T-helper 2 cell treated with Interferon-gamma antibody and Interleukin-4, amounts not matched to agents 100 ng/mL and 5 ng/mL, for 36 hours (primary cell): Measurements from ENCODE around the gene GRIN3B. TPM values are rescaled to one million over a fixed set of nuclear protein-coding genes. Genes with fewer than 3 reads are reported as not detected.
"Not testable (repeated sequence)": the region's sequence is repeated elsewhere in the genome, so short reads cannot be mapped to it uniquely, and the experiment has no call there.

Experiments
- intact Hi-C: fragments of 100-400 bp; cut with micrococcal nuclease; formaldehyde crosslinking; loops from one replicate; pipeline ENCODE4 v1.15.1; 2023
- total RNA-seq: library from RNA; stranded (reverse); gene quantifications from 2 replicates; pipeline ENCODE4 v1.2.3, GENCODE V29; 2022

Gene GRIN3B
- total RNA-seq, 1 donor from 2014 or later = not detected

- intact Hi-C loops = no loop called here
Observed at GRCh38 chr19:1018932-1019615, 18.9 kb downstream of the GRIN3B start.

DNA sequence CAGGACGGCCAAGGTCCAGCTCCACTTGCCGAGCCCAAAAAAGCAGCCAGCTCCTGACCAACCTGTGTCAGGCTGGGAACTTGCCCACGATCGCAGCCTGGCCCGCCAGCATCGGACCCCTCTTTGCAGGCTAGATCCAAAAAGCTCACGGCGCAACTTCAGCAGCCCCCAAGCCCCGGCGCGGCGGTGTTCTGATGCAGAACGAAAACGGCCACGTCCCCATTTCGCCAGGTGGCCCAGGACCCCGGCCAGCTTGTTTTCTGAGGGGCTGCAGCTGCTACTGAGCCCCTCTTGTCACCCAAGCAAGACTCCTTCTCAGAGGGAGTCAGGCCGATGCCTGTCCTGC, 19.4 kb downstream of the GRIN3B start:
- intact Hi-C loops = no loop called here

GRCh38 chr19:1019980-1020867, 20.0 kb downstream of the GRIN3B start:
- intact Hi-C loops = loop anchor here (2.0 kb wide), 1 partner anchor 21 kb away; the partner anchor contains the start of gene ABCA7

- intact Hi-C loops = loop anchor here (1.0 to 2.0 kb wide), 3 partner anchors 20 to 224 kb away; partner anchors contain the start of genes ABCA7, PTBP1 and STK11
Observed at GRCh38 chr19:1020868-1021425, 20.7 kb downstream of the GRIN3B start, which contains the start of gene TMEM259. Gene TMEM259 (minus strand): TSS chr19:1021123. CDS start chr19:1020996, 127 bp downstream.

DNA sequence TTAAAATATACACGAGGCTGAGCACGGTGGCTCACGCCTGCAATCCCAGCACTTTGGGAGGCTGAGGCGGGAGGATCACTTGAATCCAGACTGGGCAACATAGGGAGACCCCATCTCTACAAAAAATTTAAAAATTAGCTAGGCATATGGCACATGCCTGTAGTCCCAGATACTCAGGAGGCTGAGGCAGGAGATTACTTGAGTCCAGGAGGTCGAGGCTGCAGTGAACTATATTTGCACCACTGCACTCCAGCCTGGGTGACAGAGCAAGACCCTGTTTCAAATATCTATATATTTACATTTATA, 23.6 kb downstream of the GRIN3B start:
- intact Hi-C loops = not testable (repeated sequence)

DNA sequence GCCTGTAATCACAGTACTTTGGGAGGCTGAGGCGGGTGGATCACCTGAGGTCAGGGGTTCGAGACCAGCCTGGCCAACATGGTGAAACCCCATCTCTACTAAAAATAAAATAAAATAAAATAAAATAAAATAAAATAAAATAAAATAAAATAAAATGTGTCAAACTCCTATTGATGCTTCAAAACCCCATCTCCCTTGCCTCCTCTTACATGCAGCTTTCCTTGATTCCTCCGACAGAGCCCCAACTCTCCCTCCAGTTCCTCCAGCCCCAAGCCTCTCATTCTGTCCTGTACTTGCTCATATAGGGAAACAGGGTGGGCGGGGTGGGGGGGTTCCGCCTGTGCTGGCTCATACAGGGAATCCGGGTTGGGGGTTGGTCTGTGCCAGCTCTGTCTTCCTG, 24.9 kb downstream of the GRIN3B start:
- intact Hi-C loops = loop anchor here (5.0 kb wide), 1 partner anchor 222 kb away; the partner anchor contains the start of gene MIDN

- intact Hi-C loops = loop anchor here (2.0 to 5.0 kb wide), 2 partner anchors 43 to 221 kb away; partner anchors contain the start of gene MIDN
Observed at GRCh38 chr19:1025960-1026782, 26.0 kb downstream of the GRIN3B start, which contains the start of gene CNN2. Gene CNN2 (plus strand): TSS chr19:1026608. CDS start chr19:1026662, 54 bp downstream.

- intact Hi-C loops = loop anchor here (2.0 to 5.0 kb wide), 2 partner anchors 42 to 220 kb away; partner anchors contain the start of gene MIDN
Observed at GRCh38 chr19:1026783-1027649, 26.8 kb downstream of the GRIN3B start.

GRCh38 chr19:1027650-1028061, 27.4 kb downstream of the GRIN3B start:
- intact Hi-C loops = loop anchor here (2.0 to 5.0 kb wide), 2 partner anchors 41 to 220 kb away; partner anchors contain the start of gene MIDN

DNA sequence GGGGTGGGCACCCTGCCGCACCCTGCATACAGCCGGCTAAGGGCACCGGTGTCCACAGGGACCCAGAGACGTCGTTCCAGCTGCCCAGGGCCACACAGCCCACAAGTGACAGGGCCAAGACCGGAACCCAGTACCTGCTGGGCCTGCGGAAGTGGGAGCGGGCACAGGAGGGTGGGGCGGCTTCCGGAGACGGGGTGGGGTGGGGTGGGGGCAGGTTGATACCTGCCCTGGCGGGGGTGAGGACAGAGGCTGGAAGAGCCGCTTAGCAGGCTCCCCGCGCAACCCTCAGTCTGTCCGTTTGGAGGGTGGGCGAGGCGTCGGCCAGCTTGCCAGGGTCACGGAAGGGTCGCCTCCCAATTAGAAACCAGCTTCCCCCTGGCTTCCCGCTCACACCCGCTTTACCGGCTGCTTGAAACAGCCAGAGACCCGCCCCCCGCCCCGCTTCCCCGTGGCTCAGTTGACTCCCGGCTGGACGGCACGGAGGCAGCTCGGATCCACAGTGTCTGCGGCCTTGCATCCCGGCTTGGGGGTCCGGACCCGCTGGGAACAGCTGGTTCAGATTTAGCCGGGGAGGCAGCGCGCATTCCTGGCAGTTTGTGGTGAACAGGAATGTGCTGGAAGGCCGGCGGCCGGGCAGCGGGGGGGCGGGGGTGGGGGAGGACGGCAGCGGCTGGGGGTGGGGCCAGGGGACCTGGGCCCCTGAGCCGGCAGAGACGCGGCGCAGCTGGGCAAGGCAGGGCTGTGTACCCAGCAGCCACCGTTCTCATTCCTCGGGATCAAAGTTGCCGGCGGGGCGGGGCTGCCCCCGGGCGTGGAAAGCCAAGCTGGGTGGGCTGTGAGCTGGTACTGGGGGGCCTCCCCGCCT, 28.1 kb downstream of the GRIN3B start:
- intact Hi-C loops = loop anchor here (5.0 kb wide), 1 partner anchor 219 kb away; the partner anchor contains the start of gene MIDN

GRCh38 chr19:1032264-1032867, 32.1 kb downstream of the GRIN3B start:
- intact Hi-C loops = no loop called here

- intact Hi-C loops = loop anchor here (5.0 kb wide), 1 partner anchor 216 kb away; no protein-coding TSS in a partner anchor
Observed at GRCh38 chr19:1035998-1036621, 35.9 kb downstream of the GRIN3B start.

- intact Hi-C loops = loop anchor here (5.0 kb wide), 1 partner anchor 215 kb away; no protein-coding TSS in a partner anchor
Observed at GRCh38 chr19:1037621-1038064, 37.4 kb downstream of the GRIN3B start.

GRCh38 chr19:1038978-1039645, 38.9 kb downstream of the GRIN3B start:
- intact Hi-C loops = loop anchor here (5.0 kb wide), 1 partner anchor 213 kb away; no protein-coding TSS in a partner anchor

- intact Hi-C loops = loop anchor here (2.0 to 5.0 kb wide), 3 partner anchors 19 to 212 kb away; partner anchors contain the start of genes RNU6-2 and TMEM259
Observed at GRCh38 chr19:1039646-1040475, 39.6 kb downstream of the GRIN3B start, which contains the start of gene ABCA7. Gene ABCA7 (plus strand): TSS chr19:1040107. CDS start chr19:1041362, 1,255 bp downstream.
